Measurements from ENCODE around the gene VEGFC.

VEGFC gene

GRCh38 chr4:176795441-176795840 lies 2.7 kb upstream of the VEGFC start:
- no peak for DNase-seq (ENCODE audit: low read depth)

GRCh38 chr4:176794651-176795050 lies 1.9 kb upstream of the VEGFC start:
- no peak for DNase-seq (ENCODE audit: low read depth)

- no peak for DNase-seq (ENCODE audit: low read depth)
Measured at GRCh38 chr4:176794151-176794550, 1.4 kb upstream of the VEGFC start.

- no peak for DNase-seq (ENCODE audit: low read depth)
Measured at GRCh38 chr4:176793060-176793605, 411 bp upstream of the VEGFC start.

GRCh38 chr4:176791591-176792325 lies 964 bp downstream of the VEGFC start:
- DNase-seq (ENCODE audit: low read depth) = no peak

GRCh38 chr4:176790398-176790797 lies 2.3 kb downstream of the VEGFC start:
- DNase-seq (ENCODE audit: low read depth) = no peak

- DNase-seq (ENCODE audit: low read depth) = no peak
Measured at GRCh38 chr4:176789955-176790354, 2.8 kb downstream of the VEGFC start.

- DNase-seq (ENCODE audit: low read depth) = no peak
Measured at GRCh38 chr4:176788971-176789370, 3.8 kb downstream of the VEGFC start.

GRCh38 chr4:176788248-176788647 lies 4.5 kb downstream of the VEGFC start:
- no peak for DNase-seq (ENCODE audit: low read depth)

GRCh38 chr4:176784816-176785215 lies 7.9 kb downstream of the VEGFC start:
- DNase-seq (ENCODE audit: low read depth) = no peak

- no peak for DNase-seq (ENCODE audit: low read depth)
Measured at GRCh38 chr4:176782794-176783193, 9.9 kb downstream of the VEGFC start.

- DNase-seq (ENCODE audit: low read depth) = no peak
Measured at GRCh38 chr4:176782191-176782590, 10.5 kb downstream of the VEGFC start.

GRCh38 chr4:176781739-176782100 lies 11.0 kb downstream of the VEGFC start:
- DNase-seq (ENCODE audit: low read depth) = no peak

GRCh38 chr4:176780995-176781738 lies 11.6 kb downstream of the VEGFC start:
- no peak for DNase-seq (ENCODE audit: low read depth)

GRCh38 chr4:176779421-176779820 lies 13.3 kb downstream of the VEGFC start:
- DNase-seq (ENCODE audit: low read depth) = no peak

GRCh38 chr4:176778491-176778890 lies 14.2 kb downstream of the VEGFC start:
- no peak for DNase-seq (ENCODE audit: low read depth)

GRCh38 chr4:176778063-176778462 lies 14.7 kb downstream of the VEGFC start:
- no peak for DNase-seq (ENCODE audit: low read depth)

GRCh38 chr4:176775338-176775737 lies 17.4 kb downstream of the VEGFC start:
- no peak for DNase-seq (ENCODE audit: low read depth)

GRCh38 chr4:176774852-176775251 lies 17.9 kb downstream of the VEGFC start:
- no peak for DNase-seq (ENCODE audit: low read depth)

- DNase-seq (ENCODE audit: low read depth) = no peak
Measured at GRCh38 chr4:176769514-176769913, 23.2 kb downstream of the VEGFC start.

- no peak for DNase-seq (ENCODE audit: low read depth)
Measured at GRCh38 chr4:176767183-176767582, 25.5 kb downstream of the VEGFC start.

- DNase-seq (ENCODE audit: low read depth) = no peak
Measured at GRCh38 chr4:176762661-176763308, 29.9 kb downstream of the VEGFC start.

- no peak for DNase-seq (ENCODE audit: low read depth)
Measured at GRCh38 chr4:176761872-176762271, 30.9 kb downstream of the VEGFC start.
